GM12891 (cell line): ENCODE data around the gene FAM184A.

Source experiments
- PAX5 ChIP-seq: IDR thresholded peaks from 2 replicates; pipeline ENCODE4 v1.6.1; 2011; ENCODE audit warnings: low read length, moderate library complexity, mild to moderate bottlenecking; ENCODE audit not compliant: insufficient read depth, severe bottlenecking
- POLR2A ChIP-seq: IDR thresholded peaks from 2 replicates; pipeline ENCODE4 v1.6.1; 2011; ENCODE audit warnings: low read depth, low read length, control low read depth
- POLR2AphosphoS5 ChIP-seq: IDR thresholded peaks from 2 replicates; pipeline ENCODE4 v1.6.1; 2011; ENCODE audit warnings: low read depth, low read length, control low read depth
- SPI1 ChIP-seq: IDR thresholded peaks from 2 replicates; pipeline ENCODE4 v1.6.1; 2011; ENCODE audit warnings: low read depth, low read length, control low read depth

GRCh38 chr6:119116712-119117281 is 38.3 kb upstream of the FAM184A start:
- TF ChIP-seq POLR2A (no peak), POLR2AphosphoS5 (no peak), PAX5 (no peak), SPI1 (no peak)
